HG03064 (cell line): Measurements from ENCODE around the gene MAP3K5.
"Not testable (repeated sequence)": the region's sequence is repeated elsewhere in the genome, so short reads cannot be mapped to it uniquely, and the experiment has no call there.

ENCODE experiments used
- ATAC-seq: cut with Tn5 transposase; IDR thresholded peaks from one replicate; pipeline ENCODE4 v1.9.1; 2021; ENCODE audit warnings: low read depth; ENCODE audit not compliant: unreplicated experiment

Gene MAP3K5

GRCh38 chr6:136696238-136696637, 96.0 kb downstream of the MAP3K5 start:
- ATAC-seq, result no peak

GRCh38 chr6:136695412-136695811, 96.9 kb downstream of the MAP3K5 start:
- no peak for ATAC-seq

- ATAC-seq, result no peak
Observed at GRCh38 chr6:136693090-136693489, 99.2 kb downstream of the MAP3K5 start.

- not testable (repeated sequence) for ATAC-seq
Observed at GRCh38 chr6:136687894-136688293, 104.4 kb downstream of the MAP3K5 start.

GRCh38 chr6:136685540-136686108, 106.7 kb downstream of the MAP3K5 start:
- ATAC-seq, result no peak

- no peak for ATAC-seq
Observed at GRCh38 chr6:136684466-136684865, 107.8 kb downstream of the MAP3K5 start.

GRCh38 chr6:136683209-136683941, 108.9 kb downstream of the MAP3K5 start:
- no peak for ATAC-seq

- ATAC-seq, result no peak
Observed at GRCh38 chr6:136682292-136682691, 110.0 kb downstream of the MAP3K5 start.

GRCh38 chr6:136677822-136678221, 114.5 kb downstream of the MAP3K5 start:
- ATAC-seq, result no peak

- ATAC-seq, result no peak
Observed at GRCh38 chr6:136677344-136677743, 114.9 kb downstream of the MAP3K5 start.

- ATAC-seq, result no peak
Observed at GRCh38 chr6:136676075-136676474, 116.2 kb downstream of the MAP3K5 start.

- no peak for ATAC-seq
Observed at GRCh38 chr6:136673571-136673970, 118.7 kb downstream of the MAP3K5 start.

- ATAC-seq, result no peak
Observed at GRCh38 chr6:136672144-136672543, 120.1 kb downstream of the MAP3K5 start.

GRCh38 chr6:136669299-136669699, 123.0 kb downstream of the MAP3K5 start:
- no peak for ATAC-seq

GRCh38 chr6:136668571-136668970, 123.7 kb downstream of the MAP3K5 start:
- no peak for ATAC-seq

- ATAC-seq, result no peak
Observed at GRCh38 chr6:136666041-136666440, 126.2 kb downstream of the MAP3K5 start.

- ATAC-seq, result no peak
Observed at GRCh38 chr6:136662347-136663237, 129.7 kb downstream of the MAP3K5 start.

- ATAC-seq, result no peak
Observed at GRCh38 chr6:136660727-136661126, 131.6 kb downstream of the MAP3K5 start.

GRCh38 chr6:136659991-136660499, 132.2 kb downstream of the MAP3K5 start:
- ATAC-seq, result no peak

GRCh38 chr6:136658711-136659110, 133.6 kb downstream of the MAP3K5 start:
- ATAC-seq, result no peak

GRCh38 chr6:136657666-136658065, 134.6 kb downstream of the MAP3K5 start:
- no peak for ATAC-seq
